Skin of body (tissue), 2 donors: ENCODE results near the gene ARHGEF17. TPM values are rescaled to one million over a fixed set of nuclear protein-coding genes. Genes with fewer than 3 reads are reported as not detected.

Source experiments
- DNase-seq: peaks from one replicate; lab custom pipeline; 2025; lab: John Stamatoyannopoulos, UW
- total RNA-seq: library from RNA; depleted of rRNA; stranded (reverse); fragments of >200 nt; gene quantifications from one replicate; pipeline ENCODE4 v1.2.3, GENCODE V29; 2014

The ARHGEF17 gene
- total RNA-seq, 1 donor from 2014 or later = 20.9 TPM

DNA sequence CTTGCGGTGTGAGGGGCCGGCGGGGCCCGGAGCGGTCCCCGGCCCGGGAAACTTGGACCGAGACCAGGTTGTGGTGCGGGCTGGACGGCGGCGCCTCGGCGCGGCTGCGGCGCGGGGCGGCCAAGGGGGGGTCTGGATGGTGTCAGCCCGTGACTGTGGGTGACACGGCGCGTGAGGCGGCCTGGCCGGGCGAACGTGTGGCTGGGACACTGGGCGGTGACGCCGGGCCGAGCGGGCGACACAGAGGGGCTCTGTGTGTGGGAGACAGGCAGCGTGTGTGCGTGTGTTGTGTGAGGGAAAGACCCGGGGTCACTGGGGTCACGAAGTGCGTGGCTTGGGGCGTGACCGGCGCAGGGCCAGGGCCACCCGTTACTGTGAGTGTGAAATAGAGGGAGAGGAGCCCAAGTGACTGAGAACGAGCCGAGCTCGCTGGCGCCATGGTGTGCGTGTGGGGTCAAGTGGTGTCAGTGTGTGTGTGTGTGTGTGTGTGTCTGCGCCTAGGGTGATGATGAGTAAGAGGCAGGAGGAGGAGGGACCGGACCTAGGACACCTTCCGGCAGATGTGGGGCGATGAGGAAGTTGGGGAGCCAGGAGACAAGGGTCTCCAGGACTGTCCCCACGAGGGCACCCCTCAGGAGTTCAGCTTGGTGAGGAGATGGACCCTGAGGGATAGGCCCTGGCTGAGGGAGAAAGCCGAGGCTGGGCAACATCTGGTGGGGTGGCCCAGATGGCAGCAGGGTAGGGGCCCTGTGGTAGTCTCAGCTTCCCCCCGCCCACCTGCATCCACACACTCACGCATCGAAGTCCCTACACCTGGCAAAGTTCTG lies 68.9 kb downstream of the ARHGEF17 start:
- DNase-seq = no peak

DNA sequence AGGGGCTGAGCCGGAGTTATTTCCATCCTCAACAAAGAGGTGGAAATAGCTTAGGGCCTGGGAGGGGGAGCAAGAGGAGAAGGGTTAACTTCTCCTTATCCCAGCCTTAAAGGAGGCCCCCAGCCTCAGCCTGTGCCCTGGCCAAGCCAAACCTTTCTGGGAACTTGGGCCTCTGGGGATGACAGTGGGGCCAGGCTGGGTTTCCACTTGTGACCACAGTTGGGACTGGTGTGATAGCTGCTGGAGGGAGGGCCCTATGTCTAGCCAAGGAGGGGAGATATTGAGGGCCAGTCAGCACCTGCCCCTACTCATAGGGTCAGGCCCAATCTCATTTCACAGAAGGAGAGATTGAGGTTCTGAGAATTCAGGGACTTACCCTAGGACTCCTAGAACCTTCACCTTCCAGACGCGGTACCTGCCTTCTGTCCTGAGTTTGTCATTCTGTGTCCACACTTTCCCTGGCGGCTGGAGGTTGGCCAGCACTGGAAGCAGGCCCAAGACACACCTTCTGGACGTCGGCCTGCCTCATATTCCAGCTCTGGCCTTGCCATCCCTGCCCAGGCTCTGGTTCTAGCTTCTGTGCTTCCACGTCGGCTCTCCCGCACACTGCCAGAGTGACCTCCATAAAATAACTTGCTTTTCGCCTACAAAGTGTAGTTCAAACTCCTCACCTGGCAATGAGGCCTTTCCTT lies 71.3 kb downstream of the ARHGEF17 start:
- DNase-seq = no peak

DNA sequence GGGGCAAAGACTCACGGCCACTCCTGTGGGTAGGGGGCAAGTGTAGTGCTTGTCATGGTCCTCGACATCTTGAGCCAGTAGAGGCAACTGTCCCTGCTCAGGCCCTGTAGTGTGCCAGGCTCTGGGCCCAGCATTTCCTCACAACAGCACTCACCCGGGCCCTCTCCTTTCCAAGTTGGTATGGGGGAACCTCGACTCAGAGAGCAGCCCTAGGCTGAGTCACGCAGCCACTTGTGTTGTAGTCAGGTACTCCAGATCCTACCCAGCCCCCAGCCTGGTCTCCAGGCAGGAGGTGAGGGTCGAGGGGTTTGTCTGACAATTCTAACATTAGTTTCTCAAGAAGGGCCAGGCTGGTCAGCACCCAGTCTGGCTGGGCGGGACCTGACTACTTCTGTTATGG lies 72.3 kb downstream of the ARHGEF17 start:
- DNase-seq = no peak

DNA sequence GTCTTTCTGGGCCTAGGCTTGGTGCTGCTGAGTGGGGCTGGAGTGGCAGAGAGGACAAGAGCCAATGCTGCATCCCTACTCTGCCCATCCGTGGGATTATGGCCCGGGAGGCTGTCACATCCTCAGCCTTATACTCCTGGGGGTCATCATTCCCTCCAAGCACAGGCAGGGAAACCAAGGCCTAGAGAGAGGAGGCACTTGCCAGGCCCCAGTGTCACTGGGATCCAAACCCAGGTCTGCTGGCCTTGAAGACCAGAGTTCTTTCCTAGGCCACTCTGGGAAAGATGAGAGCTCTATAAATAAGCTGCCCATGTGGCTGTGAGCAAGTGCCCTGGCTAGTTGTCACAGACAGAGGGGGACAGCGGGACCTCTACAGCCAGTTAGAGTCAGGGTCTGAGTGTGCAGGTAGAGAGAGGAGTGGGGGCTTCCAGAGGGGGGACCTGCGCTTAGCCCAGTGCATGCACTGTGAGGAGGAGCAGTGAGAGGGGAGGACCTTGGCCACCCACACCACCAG lies 72.9 kb downstream of the ARHGEF17 start:
- no peak for DNase-seq

DNA sequence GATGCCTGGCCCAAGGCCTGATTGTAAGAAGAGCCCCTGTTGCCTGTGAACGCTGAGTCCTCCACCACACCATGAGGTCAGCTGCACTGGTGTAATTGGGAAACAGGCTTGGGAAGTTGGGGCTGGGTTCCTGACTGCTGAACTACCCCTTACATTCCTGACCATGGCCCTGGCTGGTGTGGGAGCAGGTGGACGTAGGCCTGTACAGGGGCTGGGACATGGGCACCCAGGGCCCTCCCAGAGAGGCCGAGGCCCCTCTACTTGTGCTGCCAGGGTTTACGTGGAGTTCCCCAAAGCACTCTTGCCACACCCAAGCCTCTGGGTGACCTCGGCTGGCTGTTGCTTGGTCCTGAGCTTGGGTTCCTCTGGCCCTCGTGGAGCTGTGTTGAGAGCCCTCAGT lies 73.5 kb downstream of the ARHGEF17 start:
- DNase-seq = no peak

DNA sequence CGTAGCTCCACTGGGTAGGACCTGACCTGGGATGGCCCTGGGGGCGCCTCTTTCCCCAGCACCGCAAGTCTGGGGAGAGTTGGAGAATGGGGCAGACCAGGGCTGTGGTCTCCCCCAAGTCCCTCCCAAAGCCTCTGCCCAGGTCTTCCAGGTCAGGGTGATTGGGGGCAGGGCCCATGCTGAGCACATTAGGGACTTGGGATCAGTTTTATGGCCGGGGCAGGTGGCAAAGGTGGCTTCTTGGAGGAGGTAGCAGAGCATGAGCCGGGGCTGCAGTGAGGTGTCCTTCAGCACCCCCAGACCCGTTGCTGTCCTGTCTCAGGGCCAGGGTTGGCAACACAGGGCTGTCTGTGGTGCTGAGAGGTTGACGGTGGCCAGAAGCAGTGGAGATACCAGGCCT lies 74.1 kb downstream of the ARHGEF17 start:
- no peak for DNase-seq

DNA sequence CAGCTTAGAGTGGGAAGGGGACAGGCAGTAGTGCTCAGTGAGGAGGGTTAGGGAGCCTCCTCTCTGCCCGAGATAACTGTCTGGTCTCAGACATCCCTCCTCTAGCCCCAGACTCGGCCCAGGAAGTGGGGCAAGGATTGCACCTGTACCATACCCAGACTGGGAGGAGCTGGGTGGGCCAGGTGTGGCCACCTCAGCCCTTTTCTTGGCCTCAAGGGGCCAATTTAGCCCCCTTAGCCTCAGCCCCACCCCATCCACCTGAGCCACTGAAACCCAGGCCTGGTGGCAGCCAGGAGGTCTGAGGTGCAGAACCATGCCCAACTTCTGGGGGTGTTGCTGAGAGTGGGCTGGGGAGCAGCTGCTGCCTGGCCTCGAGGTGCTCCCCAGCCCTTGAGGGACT lies 74.7 kb downstream of the ARHGEF17 start:
- no peak for DNase-seq

DNA sequence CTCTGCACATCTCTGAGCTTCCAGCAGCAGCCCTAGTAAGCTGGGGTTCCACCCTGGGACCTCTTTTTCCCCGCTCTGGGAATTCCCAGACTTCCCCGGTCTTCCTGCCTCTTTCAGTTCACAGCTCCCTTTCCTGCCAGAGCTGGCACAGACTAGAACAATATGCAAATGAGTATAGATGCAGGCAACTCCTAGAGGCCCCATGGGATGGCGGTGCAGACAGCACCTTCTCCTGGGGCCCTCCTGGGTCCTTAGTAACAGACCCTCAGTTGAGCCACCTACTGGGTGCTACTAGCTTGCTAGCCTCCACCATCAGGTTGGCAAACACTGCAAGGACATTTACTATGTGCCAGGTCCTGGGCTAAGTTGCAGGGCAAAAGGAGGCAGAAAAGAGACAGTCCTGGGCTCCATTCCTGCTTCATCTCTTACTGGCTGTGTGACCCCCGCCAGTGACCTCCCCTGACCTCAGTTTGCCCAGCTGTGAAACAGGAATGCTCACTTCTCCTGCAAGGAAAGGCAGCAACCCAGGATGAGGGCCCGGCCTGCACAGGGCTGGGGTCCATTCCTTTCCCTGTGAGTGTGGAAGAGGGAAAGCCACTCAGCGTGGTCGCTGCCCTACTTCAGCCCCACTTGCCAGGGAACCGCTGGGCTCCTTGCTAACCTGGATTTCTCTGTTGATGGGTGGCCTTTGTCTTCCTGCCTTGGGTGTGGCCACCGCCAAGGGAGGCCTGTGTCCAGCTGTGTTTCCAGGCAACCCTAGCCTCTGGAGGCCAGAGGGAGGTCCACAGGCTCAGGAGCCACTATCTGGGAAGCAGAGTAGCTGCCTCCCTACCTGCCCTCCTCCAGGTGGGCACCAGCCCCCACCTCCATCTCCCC lies 75.4 kb downstream of the ARHGEF17 start:
- peak; percentile 10 for DNase-seq

DNA sequence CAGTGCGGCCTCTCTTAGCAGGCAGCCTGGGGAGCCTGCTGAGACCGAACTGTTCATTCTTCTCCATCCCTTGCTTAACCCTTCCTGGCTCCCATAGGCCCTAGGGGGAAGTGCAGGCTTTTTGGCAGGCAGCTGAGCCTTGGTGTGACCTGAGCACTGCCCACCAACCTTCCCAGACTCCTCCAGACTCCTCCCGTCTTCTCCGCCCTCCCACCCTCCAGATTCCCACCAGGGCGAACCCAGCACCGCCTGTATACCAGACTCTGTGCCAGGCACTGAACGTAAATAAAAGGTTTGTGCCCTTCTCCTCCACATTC lies 76.0 kb downstream of the ARHGEF17 start:
- no peak for DNase-seq

DNA sequence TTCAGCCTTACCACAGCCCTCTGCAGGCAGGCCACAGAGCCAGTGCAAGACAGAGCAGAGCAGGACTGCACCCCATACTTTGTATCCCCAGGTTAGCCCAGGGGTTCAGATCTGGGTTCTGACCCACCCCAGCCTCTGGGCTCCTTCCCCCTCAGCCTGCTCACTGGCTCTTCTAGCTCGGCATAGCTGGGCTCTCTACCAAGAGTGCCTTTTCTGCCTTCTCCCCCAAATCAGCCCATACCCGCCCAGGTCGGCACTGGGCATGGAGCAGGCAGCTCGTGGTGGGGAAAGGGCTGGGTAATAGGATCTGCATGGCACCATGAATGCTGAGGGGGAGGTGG lies 76.4 kb downstream of the ARHGEF17 start:
- no peak for DNase-seq

DNA sequence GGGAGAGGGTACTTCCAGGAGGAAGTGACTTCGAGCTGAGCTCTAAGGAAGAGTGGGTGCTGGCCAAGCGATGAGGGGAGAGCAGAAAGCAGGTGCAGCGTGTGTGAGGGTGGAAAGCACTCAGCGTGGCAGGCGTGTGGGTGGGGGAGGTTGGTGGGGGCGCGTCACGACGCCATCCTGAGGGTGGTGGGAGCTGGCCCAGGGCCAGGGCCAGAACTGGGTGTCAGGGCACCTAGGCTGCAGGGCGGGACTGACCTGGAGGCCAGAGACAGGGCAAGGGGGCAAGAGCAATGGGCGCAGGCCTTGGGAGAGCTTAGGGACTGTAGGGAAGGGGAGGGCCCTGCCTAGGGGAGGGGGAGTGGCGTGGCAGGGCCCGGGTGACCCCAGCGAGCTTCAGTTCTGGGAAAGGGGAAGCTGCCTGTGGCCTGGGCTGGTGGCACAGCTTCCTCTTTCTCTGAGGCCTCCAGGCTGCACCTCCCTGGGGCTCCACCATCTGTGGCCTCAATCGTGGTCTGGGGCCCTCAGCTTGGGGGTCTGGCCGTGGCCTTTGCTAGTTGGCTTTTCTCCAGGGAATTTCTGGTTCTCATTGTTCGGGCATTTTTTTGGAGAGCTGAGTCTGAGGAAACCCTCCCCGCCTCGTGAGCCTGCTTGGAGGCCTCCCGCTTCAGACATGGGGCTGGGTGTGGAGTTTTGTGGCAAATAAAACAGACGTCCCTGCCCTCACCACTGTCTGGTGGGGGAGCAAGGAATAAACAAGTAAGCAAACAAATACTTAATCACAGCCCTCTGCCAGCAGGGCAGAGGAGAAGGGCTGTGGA lies 77.0 kb downstream of the ARHGEF17 start:
- peak; percentile 46 for DNase-seq

DNA sequence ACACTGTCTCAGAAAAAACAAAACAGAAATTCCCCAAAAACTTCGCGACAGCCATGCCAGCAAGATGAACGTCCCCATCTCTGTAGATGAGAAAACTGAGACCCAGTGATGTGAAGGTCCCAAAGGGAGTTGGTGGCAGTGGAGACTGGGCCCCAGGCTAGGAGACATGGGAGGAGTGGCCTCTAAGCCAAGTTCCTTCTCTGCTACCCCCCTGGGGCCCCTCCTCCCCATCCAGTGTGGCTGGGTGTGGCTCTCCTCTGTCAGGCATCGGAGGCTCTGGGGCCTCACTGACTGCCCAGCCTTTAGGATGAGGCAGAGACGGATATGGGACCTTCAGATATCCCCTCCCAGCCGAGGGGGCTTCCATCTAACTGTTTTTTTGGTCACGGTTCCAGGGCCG lies 77.9 kb downstream of the ARHGEF17 start:
- no peak for DNase-seq

DNA sequence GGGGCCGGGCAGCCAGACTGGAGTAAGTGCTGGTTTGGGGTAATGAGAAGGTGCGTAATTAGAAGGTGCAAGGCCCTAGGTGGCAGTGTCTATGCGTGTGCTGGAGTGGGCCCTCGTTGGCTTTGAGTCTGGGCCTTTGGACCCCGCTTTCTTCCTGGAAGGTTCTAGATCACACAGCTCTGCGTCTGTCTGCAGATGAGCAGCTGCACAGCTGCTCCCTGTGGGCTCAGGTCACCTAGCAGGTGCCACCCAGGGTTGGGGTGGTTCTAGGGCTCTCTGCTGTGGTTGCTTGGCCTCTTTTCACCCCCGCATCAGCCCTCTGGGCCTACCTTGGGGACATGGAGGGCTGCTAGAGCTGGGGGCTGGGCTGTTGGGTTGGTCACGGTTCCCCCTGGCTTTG lies 78.5 kb downstream of the ARHGEF17 start:
- no peak for DNase-seq

DNA sequence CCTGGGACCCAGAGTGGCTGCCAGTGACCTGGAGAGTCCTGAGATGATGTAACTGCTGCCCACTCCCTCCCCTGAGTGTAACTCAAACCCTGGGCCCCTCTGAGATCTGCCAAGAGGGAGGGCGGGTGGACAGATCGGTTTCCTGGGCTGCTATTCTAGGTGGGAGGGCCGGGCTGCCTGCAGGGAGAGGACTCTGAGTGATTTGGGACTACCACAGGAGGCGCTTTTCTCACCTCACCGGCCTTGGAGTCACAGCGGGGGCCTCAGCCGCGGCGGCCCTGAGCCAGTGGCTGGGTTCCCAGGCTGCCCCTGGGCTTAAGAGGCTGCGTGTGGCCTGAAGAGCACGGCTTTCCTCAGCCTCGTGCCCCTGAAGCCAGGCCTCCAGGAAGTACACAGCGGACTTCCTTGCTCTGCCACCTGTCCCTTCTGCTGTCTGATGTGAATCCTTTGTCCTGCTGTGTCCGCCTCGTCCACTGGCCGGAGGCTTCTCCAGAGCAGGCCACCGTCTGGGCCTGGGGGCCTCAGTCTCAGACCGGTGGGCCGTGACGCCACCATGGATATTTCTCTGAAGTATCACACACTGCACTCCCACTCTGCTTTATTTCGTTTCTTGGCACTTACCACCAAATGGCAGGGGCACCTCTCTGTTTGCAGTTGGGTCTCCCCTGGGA lies 79.7 kb downstream of the ARHGEF17 start:
- DNase-seq = no peak

DNA sequence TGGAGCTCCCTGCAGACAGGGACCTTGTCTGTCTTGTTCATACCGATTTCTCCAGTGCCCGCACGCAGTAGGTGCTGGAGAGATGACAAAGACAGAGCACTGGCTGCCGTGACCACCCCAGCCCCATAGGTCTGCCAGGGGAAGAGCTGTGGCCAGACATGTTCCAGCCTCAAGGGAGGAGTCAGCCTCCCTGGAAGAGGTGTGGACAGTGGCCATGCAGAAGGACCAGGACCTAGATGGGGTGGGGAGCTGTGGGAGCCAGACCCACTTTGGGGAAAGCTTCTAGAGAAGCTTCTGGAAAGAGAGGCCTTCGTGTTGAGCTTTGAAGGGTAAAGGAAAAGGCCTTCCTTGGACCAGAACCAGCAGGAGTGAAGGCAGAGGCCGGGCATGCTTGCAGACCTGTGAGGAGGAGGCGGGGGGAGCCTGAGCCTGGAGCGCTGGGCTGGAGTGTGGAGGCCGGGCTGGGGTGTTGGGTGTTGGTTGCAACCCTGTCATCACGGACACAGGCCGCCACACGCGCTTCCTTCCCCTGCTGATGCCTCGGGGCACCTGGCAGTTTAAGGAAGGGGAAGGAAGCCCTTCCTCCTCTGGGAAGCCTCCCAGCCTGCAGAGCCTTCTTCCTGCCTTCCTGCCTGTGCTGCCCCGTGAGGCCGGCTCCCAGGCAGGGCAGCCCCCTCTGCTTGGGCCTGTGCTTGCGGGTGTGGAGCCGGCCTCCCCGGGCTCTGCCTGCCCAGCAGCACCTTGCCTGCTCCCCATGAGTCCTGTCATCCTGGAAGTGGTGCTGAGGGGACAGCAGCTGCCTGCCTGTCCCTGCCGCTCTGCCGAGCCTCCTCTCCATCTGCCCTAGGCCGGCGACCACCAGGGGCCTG lies 80.4 kb downstream of the ARHGEF17 start:
- DNase-seq = no peak

DNA sequence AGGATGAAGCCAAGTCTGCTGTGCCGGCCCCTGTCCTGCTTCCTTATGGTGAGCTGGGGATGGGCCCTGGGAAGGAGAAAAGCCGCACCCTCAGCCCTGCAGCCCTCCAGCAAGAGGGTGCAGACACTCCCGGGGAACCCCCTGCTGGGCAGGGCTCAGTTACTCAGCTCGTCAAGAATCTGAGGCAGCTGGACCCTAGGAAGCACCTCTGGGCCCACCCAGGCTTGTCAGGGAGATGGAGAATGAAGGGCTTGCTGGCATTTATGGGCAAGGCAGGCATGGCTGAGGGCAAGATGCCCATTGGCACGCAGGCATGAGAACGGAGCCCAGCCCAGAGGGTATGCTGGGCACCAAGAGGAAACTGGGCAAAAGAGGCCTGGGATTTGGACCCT lies 81.1 kb downstream of the ARHGEF17 start:
- no peak for DNase-seq

DNA sequence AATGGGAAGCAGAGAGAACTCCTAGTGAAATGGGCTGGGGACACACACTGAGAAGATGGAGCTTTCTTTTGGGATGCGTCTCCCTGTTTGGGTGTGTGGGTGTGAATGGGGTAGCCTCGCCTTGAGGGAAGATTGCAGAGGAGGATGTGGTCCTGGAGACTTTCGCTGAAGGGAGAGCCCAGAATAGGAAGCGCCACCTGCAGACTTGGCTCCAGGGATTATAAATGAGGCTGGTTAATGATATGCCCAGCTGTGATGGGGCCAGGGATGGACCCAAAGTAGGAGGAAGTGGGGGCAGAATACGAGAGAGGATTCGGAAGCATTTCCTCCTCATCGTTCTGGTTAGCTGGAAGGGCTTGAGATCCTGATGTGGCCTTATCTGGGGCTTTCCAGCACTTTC lies 81.8 kb downstream of the ARHGEF17 start:
- DNase-seq = no peak

DNA sequence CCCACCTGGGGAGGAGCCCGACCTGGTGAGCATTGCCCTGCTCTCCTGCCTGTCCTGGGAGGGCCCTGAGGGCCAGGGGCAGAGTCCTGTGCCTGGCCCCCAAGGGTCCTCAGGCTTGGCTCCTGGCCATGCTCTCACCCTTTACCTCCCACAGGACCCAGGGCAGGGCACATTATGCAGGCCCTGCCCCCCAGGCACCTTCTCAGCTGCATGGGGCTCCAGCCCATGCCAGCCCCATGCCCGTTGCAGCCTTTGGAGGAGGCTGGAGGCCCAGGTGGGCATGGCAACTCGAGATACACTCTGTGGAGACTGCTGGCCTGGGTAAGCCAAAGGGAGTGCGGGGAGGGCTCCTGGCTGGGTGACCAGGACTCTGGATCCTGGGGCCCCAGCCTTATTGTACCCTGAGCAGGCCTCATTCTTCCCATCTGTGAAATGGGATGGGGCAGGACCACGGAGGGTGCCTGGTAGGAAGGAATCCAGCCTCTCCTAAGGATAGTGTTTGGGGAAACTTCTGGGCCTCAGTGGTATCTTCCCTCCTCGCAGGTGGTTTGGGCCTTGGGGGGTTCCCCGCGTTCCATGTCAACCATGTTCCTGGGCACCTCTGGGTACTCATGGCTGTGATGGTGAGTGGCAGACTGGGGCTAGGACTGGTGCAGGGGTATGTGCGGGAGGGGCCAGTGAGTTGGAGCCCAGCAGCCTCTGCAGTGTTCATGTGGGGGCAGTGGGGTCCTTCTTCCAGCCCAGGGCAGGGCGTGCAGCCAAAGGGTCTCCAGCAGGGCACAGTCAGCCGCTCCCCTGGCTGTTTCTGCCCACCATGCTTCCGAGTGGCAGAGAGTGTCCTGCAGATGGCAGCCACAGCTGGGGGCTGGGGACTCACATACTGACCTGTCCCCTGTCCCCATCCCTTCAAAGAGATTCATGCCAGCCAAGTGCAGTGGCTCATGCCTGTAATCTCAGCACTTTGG lies 82.8 kb downstream of the ARHGEF17 start:
- DNase-seq = no peak

DNA sequence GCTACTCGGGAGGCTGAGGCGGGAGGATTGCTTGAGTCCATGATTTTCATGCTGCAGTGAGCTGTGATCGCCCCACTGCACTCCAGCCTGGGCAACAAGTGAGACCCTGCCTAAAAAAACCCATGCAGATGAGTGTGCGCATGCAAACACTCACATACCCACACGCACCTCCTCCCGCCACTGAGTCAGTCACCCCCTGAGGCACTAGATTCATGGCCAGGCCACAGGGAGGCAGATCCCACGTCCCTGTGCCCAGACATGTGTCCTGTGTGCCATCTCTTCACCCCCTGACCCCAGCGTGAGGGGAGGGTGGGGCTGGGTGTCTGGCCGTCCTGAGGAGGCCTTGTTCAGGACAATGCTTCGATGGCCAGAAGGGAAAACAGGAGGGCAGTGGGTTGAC lies 83.6 kb downstream of the ARHGEF17 start:
- DNase-seq = no peak
